IPS-15b (cell line): ENCODE results near the gene PALM.
"Not testable (repeated sequence)": the region's sequence is repeated elsewhere in the genome, so short reads cannot be mapped to it uniquely, and the experiment has no call there.

Source experiments
- H3K27me3 ChIP-seq: one replicate; pipeline ENCODE4 v1.6.1; 2013; ENCODE audit warnings: low read length; ENCODE audit not compliant: control insufficient read depth, insufficient read depth
- H3K36me3 ChIP-seq: one replicate; pipeline ENCODE4 v1.6.1; 2013; ENCODE audit warnings: low read length; ENCODE audit not compliant: control insufficient read depth, insufficient read depth
- H3K4me1 ChIP-seq: one replicate; pipeline ENCODE4 v1.6.1; 2013; ENCODE audit warnings: mild to moderate bottlenecking, low read length; ENCODE audit not compliant: control insufficient read depth, insufficient read depth
- H3K4me3 ChIP-seq: one replicate; pipeline ENCODE4 v1.5.1; 2013; ENCODE audit warnings: low read depth, low read length
- H3K9ac ChIP-seq: one replicate; pipeline ENCODE4 v1.6.1; 2013; ENCODE audit warnings: low read depth, mild to moderate bottlenecking, low read length
- H3K9me3 ChIP-seq: one replicate; pipeline ENCODE4 v1.6.1; 2013; ENCODE audit warnings: mild to moderate bottlenecking, low read length; ENCODE audit not compliant: control insufficient read depth, insufficient read depth

Gene PALM

GRCh38 chr19:708154-709143, at the start of gene PALM:
TSS of gene PALM (plus strand) at chr19:708935. CDS start at chr19:709147, 212 bp downstream.
- Histone ChIP-seq H3K9ac (no peak within 1 kb of the TSS), H3K4me1 (peaks cover 5% of the 10 kb centered on the region), H3K36me3 (no peaks in the 10 kb centered on the region), H3K9me3 (no peaks in the 10 kb centered on the region), H3K27me3 (no peaks in the 10 kb centered on the region), H3K4me3 (peak within 1 kb of the TSS; percentile 48)

GRCh38 chr19:660793-661426, 47.8 kb upstream of the PALM start:
- Histone ChIP-seq H3K36me3 (peaks cover 12% of the 10 kb centered on the region), H3K4me3 (peak overlapping the region; percentile 71), H3K4me1 (peaks cover 2% of the 10 kb centered on the region)

GRCh38 chr19:661427-662196, 47.1 kb upstream of the PALM start:
- H3K9ac ChIP-seq, result peak overlapping the region; percentile 81
- H3K4me1 ChIP-seq, result peaks cover 2% of the 10 kb centered on the region
- peaks cover 12% of the 10 kb centered on the region for H3K36me3 ChIP-seq

More at GRCh38 chr19:660793-661426, 47.8 kb upstream of the PALM start:
- Histone ChIP-seq H3K27me3 (peaks cover 2% of the 10 kb centered on the region), H3K9me3 (no peaks in the 10 kb centered on the region), H3K9ac (peak overlapping the region; percentile 81)

GRCh38 chr19:662207-662961, 46.4 kb upstream of the PALM start:
- peaks cover 12% of the 10 kb centered on the region for H3K36me3 ChIP-seq
- peak overlapping the region; percentile 81 for H3K9ac ChIP-seq
- H3K4me1 ChIP-seq, result peaks cover 2% of the 10 kb centered on the region

More at GRCh38 chr19:661427-662196, 47.1 kb upstream of the PALM start:
- H3K9me3 ChIP-seq, result no peaks in the 10 kb centered on the region
- H3K27me3 ChIP-seq, result peaks cover 2% of the 10 kb centered on the region
- peak overlapping the region; percentile 71 for H3K4me3 ChIP-seq

GRCh38 chr19:662962-663681, 45.6 kb upstream of the PALM start, which contains the start of gene RNF126:
TSS of gene RNF126 (minus strand) at chr19:663214. CDS start at chr19:663121, 93 bp downstream.
- H3K9me3 ChIP-seq, result no peaks in the 10 kb centered on the region
- peaks cover 12% of the 10 kb centered on the region for H3K36me3 ChIP-seq
- peak within 1 kb of the TSS; percentile 81 for H3K9ac ChIP-seq
- peaks cover 2% of the 10 kb centered on the region for H3K27me3 ChIP-seq
- peak within 1 kb of the TSS; percentile 71 for H3K4me3 ChIP-seq
- H3K4me1 ChIP-seq, result peaks cover 2% of the 10 kb centered on the region

More at GRCh38 chr19:662207-662961, 46.4 kb upstream of the PALM start:
- Histone ChIP-seq H3K27me3 (peaks cover 2% of the 10 kb centered on the region), H3K9me3 (no peaks in the 10 kb centered on the region), H3K4me3 (peak overlapping the region; percentile 71)

- peak overlapping the region; percentile 70 for H3K4me3 ChIP-seq
- peaks cover 6% of the 10 kb centered on the region for H3K36me3 ChIP-seq
- H3K4me1 ChIP-seq, result peaks cover 2% of the 10 kb centered on the region
- H3K9me3 ChIP-seq, result no peaks in the 10 kb centered on the region
- H3K27me3 ChIP-seq, result peaks cover 2% of the 10 kb centered on the region
- H3K9ac ChIP-seq, result peak overlapping the region; percentile 73
Measured at GRCh38 chr19:663682-664117, 45.0 kb upstream of the PALM start.

- Histone ChIP-seq H3K4me3 (no peak overlapping the region), H3K9me3 (no peaks in the 10 kb centered on the region), H3K9ac (peak overlapping the region; percentile 12), H3K4me1 (peaks cover 2% of the 10 kb centered on the region), H3K36me3 (peaks cover 1% of the 10 kb centered on the region), H3K27me3 (peaks cover 2% of the 10 kb centered on the region)
Measured at GRCh38 chr19:664913-665443, 43.8 kb upstream of the PALM start.

- H3K4me1 ChIP-seq, H3K9me3 ChIP-seq: not testable (repeated sequence)
Measured at GRCh38 chr19:666985-667573, 41.7 kb upstream of the PALM start.

GRCh38 chr19:668675-669434, 39.9 kb upstream of the PALM start:
- H3K27me3 ChIP-seq, H3K36me3 ChIP-seq, H3K9ac ChIP-seq, H3K4me1 ChIP-seq, H3K4me3 ChIP-seq, H3K9me3 ChIP-seq: not testable (repeated sequence)

More at GRCh38 chr19:666985-667573, 41.7 kb upstream of the PALM start:
- H3K27me3 ChIP-seq, H3K4me3 ChIP-seq, H3K36me3 ChIP-seq, H3K9ac ChIP-seq: not testable (repeated sequence)
